Measurements from ENCODE around the gene HSD17B7. TPM values are rescaled to one million over a fixed set of nuclear protein-coding genes. Genes with fewer than 3 reads are reported as not detected.

Gene HSD17B7
- polyA plus RNA-seq, 1 donor (not counting 4 experiments of a cell fraction or from before 2014, with no cell fraction given) = 44.7 TPM

DNA sequence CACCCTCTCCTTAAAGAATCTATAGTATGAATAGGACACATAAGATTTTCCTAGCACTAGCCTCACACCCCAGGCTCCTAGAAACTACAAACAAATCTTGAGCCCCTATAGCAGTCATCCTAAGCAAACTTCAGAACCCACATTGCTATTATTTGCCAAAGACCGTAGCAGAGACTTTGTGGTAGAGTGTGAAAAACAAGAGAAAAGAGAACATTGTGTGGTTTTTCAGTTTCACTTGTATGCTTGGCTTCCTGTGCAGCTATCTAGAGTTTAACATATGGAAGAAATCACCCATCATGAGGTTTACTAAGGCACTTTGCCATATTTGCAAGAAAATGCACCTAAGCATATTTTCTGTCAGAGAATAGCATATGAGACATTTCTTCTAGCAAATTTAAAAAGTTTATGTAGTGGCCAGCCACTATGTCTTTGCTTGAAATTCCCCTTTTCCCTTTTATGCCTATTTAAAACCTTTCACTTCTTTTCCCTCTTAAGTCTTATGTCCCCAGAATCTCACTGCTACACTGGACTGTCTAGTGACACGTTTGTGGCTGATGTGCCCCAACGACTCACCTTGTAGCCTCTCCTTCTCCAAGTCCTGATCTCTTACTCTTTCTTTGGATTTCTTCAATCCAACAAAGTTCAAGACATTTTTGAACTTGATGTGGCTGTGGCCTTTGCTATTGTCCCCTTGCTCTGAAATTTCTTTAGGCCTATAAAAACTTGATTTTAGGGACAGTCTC is 44.8 kb downstream of the HSD17B7 start:
- no peak overlapping the region for H3K27ac ChIP-seq (ENCODE audit: control insufficient read depth, insufficient read depth, low read length)
- H3K9ac ChIP-seq (ENCODE audit: control insufficient read depth, extremely low read depth, insufficient read depth, low read length) = no peak overlapping the region
- H4K20me1 ChIP-seq (ENCODE audit: control insufficient read depth, extremely low read depth, insufficient read depth, low read length) = no peaks in the 10 kb centered on the region
- H3K9me3 ChIP-seq (ENCODE audit: control insufficient read depth, low read depth, low read length) = no peaks in the 10 kb centered on the region
- no peaks in the 10 kb centered on the region for H3K4me1 ChIP-seq (ENCODE audit: control insufficient read depth, extremely low read depth, insufficient read depth, low read length)
- dilution Hi-C loops (cut with MboI; ENCODE audit: extremely low pct_ligation_motif_present, low sequenced_read_pairs) = no loop called here
- no peak overlapping the region for H2AFZ ChIP-seq (ENCODE audit: control insufficient read depth, low read length)
- no peak for DNase-seq (ENCODE audit: low read depth, low spot score)
- no peak for TF ChIP-seq EZH2 (IDR thresholded peaks at IDR 0.05; ENCODE audit: low read length)
- TF ChIP-seq, protein P1, sequence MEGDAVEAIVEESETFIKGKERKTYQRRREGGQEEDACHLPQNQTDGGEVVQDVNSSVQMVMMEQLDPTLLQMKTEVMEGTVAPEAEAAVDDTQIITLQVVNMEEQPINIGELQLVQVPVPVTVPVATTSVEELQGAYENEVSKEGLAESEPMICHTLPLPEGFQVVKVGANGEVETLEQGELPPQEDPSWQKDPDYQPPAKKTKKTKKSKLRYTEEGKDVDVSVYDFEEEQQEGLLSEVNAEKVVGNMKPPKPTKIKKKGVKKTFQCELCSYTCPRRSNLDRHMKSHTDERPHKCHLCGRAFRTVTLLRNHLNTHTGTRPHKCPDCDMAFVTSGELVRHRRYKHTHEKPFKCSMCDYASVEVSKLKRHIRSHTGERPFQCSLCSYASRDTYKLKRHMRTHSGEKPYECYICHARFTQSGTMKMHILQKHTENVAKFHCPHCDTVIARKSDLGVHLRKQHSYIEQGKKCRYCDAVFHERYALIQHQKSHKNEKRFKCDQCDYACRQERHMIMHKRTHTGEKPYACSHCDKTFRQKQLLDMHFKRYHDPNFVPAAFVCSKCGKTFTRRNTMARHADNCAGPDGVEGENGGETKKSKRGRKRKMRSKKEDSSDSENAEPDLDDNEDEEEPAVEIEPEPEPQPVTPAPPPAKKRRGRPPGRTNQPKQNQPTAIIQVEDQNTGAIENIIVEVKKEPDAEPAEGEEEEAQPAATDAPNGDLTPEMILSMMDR (optimal IDR thresholded peaks at IDR 0.05 in 1 of 3, IDR thresholded peaks at IDR 0.05 in 1 of 3, conservative IDR thresholded peaks at IDR 0.05 in 1 of 3; ENCODE audit: extremely low read depth in 1 of 3, insufficient read depth in 2 of 3, low read length in 3 of 3) = no peak
- H3K4me3 ChIP-seq (ENCODE audit: control insufficient read depth in 2 of 3, extremely low read depth in 1 of 3, insufficient read depth in 2 of 3, low read depth in 1 of 3, low read length in 3 of 3) = no peak overlapping the region
- no peaks in the 10 kb centered on the region for H3K9me1 ChIP-seq (ENCODE audit: control insufficient read depth, extremely low read depth, insufficient read depth, low read length)
- no peak for FAIRE-seq
- H3K79me2 ChIP-seq (ENCODE audit: control insufficient read depth, insufficient read depth, low read length) = no peaks in the 10 kb centered on the region
- no peak overlapping the region for H3K4me2 ChIP-seq (ENCODE audit: control insufficient read depth, extremely low read depth, insufficient read depth, low read depth, low read length)
- H3K36me3 ChIP-seq (ENCODE audit: control insufficient read depth in 2 of 2, extremely low read depth in 1 of 2, insufficient read depth in 2 of 2, low read length in 2 of 2) = no peaks in the 10 kb centered on the region
- no peaks in the 10 kb centered on the region for H3K27me3 ChIP-seq (ENCODE audit: control insufficient read depth, extremely low read depth, insufficient read depth, low read length)

DNA sequence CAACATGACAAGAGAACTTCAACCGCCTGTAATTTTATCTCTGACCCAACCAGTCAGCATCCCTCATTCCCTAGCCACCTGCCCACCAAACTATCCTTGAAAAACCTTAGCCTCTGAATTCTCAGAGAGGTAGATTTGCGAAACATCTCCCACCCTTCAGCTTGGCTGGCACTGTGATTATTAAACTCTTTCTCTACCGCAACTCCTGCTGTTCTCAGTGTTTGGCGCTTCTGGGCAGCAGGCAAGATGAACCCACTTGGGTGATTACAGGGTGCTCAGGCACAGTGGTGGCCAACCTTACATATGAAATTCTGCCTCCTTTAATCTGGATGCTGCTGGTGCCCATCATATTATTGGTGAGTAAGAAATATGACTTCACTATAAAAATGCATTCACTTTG is 48.4 kb downstream of the HSD17B7 start:
- no peaks in the 10 kb centered on the region for H3K27me3 ChIP-seq (ENCODE audit: control insufficient read depth, extremely low read depth, insufficient read depth, low read length)
- no peak for TF ChIP-seq EZH2 (IDR thresholded peaks at IDR 0.05; ENCODE audit: low read length)
- TF ChIP-seq, protein P1 (optimal IDR thresholded peaks at IDR 0.05 in 1 of 3, IDR thresholded peaks at IDR 0.05 in 1 of 3, conservative IDR thresholded peaks at IDR 0.05 in 1 of 3; ENCODE audit: extremely low read depth in 1 of 3, insufficient read depth in 2 of 3, low read length in 3 of 3) = no peak
- no peak overlapping the region for H3K4me2 ChIP-seq (ENCODE audit: control insufficient read depth, extremely low read depth, insufficient read depth, low read depth, low read length)
- no peaks in the 10 kb centered on the region for H3K4me1 ChIP-seq (ENCODE audit: control insufficient read depth, extremely low read depth, insufficient read depth, low read length)
- H2AFZ ChIP-seq (ENCODE audit: control insufficient read depth, low read length) = no peak overlapping the region
- no peaks in the 10 kb centered on the region for H3K79me2 ChIP-seq (ENCODE audit: control insufficient read depth, insufficient read depth, low read length)
- H3K36me3 ChIP-seq (ENCODE audit: control insufficient read depth in 2 of 2, extremely low read depth in 1 of 2, insufficient read depth in 2 of 2, low read length in 2 of 2) = no peaks in the 10 kb centered on the region
- H3K9ac ChIP-seq (ENCODE audit: control insufficient read depth, extremely low read depth, insufficient read depth, low read length) = no peak overlapping the region
- H3K4me3 ChIP-seq (ENCODE audit: control insufficient read depth in 2 of 3, extremely low read depth in 1 of 3, insufficient read depth in 2 of 3, low read depth in 1 of 3, low read length in 3 of 3) = no peak overlapping the region
- H3K9me1 ChIP-seq (ENCODE audit: control insufficient read depth, extremely low read depth, insufficient read depth, low read length) = no peaks in the 10 kb centered on the region
- H3K27ac ChIP-seq (ENCODE audit: control insufficient read depth, insufficient read depth, low read length) = no peak overlapping the region
- FAIRE-seq (no peak), DNase-seq (ENCODE audit: low read depth, low spot score) (no peak)
- no peaks in the 10 kb centered on the region for H4K20me1 ChIP-seq (ENCODE audit: control insufficient read depth, extremely low read depth, insufficient read depth, low read length)
- no peaks in the 10 kb centered on the region for H3K9me3 ChIP-seq (ENCODE audit: control insufficient read depth, low read depth, low read length)
- dilution Hi-C loops (cut with MboI; ENCODE audit: extremely low pct_ligation_motif_present, low sequenced_read_pairs) = no loop called here

Data from keratinocyte (primary cell).